ENCODE measurements around the gene PAPPA2. TPM values are rescaled to one million over a fixed set of nuclear protein-coding genes. Genes with fewer than 3 reads are reported as not detected.

Gene PAPPA2
- total and polyA plus RNA-seq, 12 donors, result 0.03 to 0.87 (median 0.10) TPM; not detected in 1

- TF ChIP-seq POLR2A (IDR thresholded peaks at IDR 0.05), result no peak
- TF ChIP-seq, protein P1, sequence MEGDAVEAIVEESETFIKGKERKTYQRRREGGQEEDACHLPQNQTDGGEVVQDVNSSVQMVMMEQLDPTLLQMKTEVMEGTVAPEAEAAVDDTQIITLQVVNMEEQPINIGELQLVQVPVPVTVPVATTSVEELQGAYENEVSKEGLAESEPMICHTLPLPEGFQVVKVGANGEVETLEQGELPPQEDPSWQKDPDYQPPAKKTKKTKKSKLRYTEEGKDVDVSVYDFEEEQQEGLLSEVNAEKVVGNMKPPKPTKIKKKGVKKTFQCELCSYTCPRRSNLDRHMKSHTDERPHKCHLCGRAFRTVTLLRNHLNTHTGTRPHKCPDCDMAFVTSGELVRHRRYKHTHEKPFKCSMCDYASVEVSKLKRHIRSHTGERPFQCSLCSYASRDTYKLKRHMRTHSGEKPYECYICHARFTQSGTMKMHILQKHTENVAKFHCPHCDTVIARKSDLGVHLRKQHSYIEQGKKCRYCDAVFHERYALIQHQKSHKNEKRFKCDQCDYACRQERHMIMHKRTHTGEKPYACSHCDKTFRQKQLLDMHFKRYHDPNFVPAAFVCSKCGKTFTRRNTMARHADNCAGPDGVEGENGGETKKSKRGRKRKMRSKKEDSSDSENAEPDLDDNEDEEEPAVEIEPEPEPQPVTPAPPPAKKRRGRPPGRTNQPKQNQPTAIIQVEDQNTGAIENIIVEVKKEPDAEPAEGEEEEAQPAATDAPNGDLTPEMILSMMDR (IDR thresholded peaks at IDR 0.05), result no peak
- H3K36me3 ChIP-seq (replicated peaks in 1 of 2), result no peaks in the 10 kb centered on the region
- H3K27me3 ChIP-seq, result no peaks in the 10 kb centered on the region
- H3K4me3 ChIP-seq, result no peak overlapping the region
- no peaks in the 10 kb centered on the region for H3K4me1 ChIP-seq (replicated peaks in 1 of 2)
- no peak overlapping the region for H3K27ac ChIP-seq
- intact Hi-C loops (cut with DNase I), result no loop called here
- H3K9me3 ChIP-seq (replicated peaks in 1 of 3), result no peaks in the 10 kb centered on the region
- 27 to 44% (median 42%) methylated on average over 1 of the region's 1 CpG for WGBS, 4 donors
- DNase-seq, result no peak
These were observed 1.4 kb upstream of the PAPPA2 start for GRCh38 chr1:176461576-176461975.

GRCh38 chr1:176466514-176466913 lies 3.5 kb downstream of the PAPPA2 start:
- Histone ChIP-seq H3K27ac (no peak overlapping the region), H3K9me3 (replicated peaks in 1 of 3) (no peaks in the 10 kb centered on the region), H3K27me3 (no peaks in the 10 kb centered on the region), H3K4me3 (no peak overlapping the region), H3K36me3 (replicated peaks in 1 of 2) (no peaks in the 10 kb centered on the region), H3K4me1 (replicated peaks in 1 of 2) (no peaks in the 10 kb centered on the region)
- TF ChIP-seq POLR2A (IDR thresholded peaks at IDR 0.05), result no peak
- TF ChIP-seq, protein P1 (IDR thresholded peaks at IDR 0.05), result peak in 1 of 6 experiments; percentile 10
- no peak for DNase-seq
- 25 to 35% (median 31%) methylated on average over 3 of the region's 3 CpGs for WGBS, 4 donors
- intact Hi-C loops (cut with DNase I), result no loop called here

DNA sequence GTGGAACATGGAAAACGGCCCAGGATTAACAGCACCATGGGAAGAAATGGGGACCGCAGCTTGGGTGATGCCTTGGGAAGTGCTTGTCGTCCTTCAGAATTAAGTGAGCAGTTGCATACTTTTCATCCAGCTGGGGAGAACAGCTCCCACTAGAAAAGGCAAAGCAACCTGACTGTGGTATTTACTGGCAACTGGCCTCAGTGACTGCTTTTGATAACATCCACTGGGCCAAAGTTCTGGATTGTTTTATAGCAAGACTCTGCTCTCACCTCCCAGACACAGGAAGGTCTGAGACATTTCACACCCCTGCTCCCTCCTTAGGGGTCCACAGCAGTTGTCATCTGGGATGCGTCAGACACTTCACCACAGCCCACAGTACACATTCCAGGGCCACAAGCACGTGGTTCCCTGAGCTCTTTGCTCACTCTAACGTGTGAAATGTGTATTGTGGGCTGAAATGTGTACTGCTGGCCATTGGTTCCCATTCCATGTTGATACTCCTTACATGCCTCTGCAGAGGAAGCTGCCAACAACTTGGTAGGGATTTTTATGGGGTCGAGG lies 6.6 kb downstream of the PAPPA2 start:
- no peak for DNase-seq
- H3K9me3 ChIP-seq (replicated peaks in 1 of 3), result no peaks in the 10 kb centered on the region
- intact Hi-C loops (cut with DNase I), result no loop called here
- no peaks in the 10 kb centered on the region for H3K4me1 ChIP-seq (replicated peaks in 1 of 2)
- H3K27me3 ChIP-seq, result no peaks in the 10 kb centered on the region
- H3K4me3 ChIP-seq, result no peak overlapping the region
- H3K27ac ChIP-seq, result no peak overlapping the region
- TF ChIP-seq, protein P1 (IDR thresholded peaks at IDR 0.05), result no peak
- no peak for TF ChIP-seq POLR2A (IDR thresholded peaks at IDR 0.05)
- no peaks in the 10 kb centered on the region for H3K36me3 ChIP-seq (replicated peaks in 1 of 2)
- 45 to 50% (median 48%) methylated on average over 5 to 7 of the region's 7 CpGs for WGBS, 4 donors

DNA sequence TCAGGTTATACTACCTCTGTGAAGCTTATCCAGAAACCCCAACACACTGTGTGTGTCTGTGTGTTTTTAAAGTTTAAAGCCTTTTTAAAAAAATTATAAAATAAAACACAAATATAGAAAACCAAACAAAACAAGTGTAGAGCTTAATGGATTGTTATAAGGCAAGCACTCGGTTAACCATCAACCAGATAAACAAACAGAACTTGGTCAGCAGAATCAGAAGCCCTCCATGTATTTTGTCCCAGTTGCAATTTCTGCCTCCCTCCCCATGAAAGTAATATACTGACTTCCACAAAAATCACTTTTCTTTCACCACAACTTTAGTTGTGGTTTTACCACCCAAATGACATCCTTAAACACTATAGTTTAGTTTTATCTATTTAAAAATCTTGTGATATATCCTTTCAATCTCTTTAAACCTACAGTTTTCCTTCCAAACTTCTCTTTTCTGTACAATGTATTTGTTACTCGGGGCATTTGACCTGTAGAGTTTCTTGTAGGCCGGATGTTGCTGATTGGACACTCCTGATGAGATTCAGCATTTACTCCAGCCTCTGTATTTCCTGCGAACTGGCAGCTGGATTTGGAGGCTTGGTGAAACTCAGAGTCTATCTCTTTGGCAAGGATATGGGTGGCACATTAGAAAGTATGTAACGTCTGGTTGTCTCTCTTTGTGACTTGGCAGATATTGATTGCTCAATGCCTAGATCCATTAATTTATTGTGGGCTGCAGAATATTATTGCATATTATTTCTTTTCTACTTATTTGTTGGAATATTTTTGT lies 8.6 kb downstream of the PAPPA2 start:
- no peak overlapping the region for H3K27ac ChIP-seq
- no peak for DNase-seq
- intact Hi-C loops (cut with DNase I), result no loop called here
- TF ChIP-seq POLR2A (IDR thresholded peaks at IDR 0.05), result no peak
- TF ChIP-seq, protein P1 (IDR thresholded peaks at IDR 0.05), result no peak
- no peaks in the 10 kb centered on the region for H3K9me3 ChIP-seq (replicated peaks in 1 of 3)
- WGBS, 4 donors, result 73 to 83% (median 73%) methylated on average over 5 of the region's 5 CpGs
- H3K4me1 ChIP-seq (replicated peaks in 1 of 2), result no peaks in the 10 kb centered on the region
- no peaks in the 10 kb centered on the region for H3K27me3 ChIP-seq
- no peak overlapping the region for H3K4me3 ChIP-seq
- no peaks in the 10 kb centered on the region for H3K36me3 ChIP-seq (replicated peaks in 1 of 2)
